Omental fat pad (tissue), 4 donors: ENCODE data around the gene TRIM67. TPM values are rescaled to one million over a fixed set of nuclear protein-coding genes. Genes with fewer than 3 reads are reported as not detected.

Source experiments
- ATAC-seq: fragments of 150-250 bp; one replicate; pipeline ENCODE4 v1.9.1; 2016; ENCODE audit warnings: mild to moderate bottlenecking, moderate library complexity; ENCODE audit not compliant: low FRiP score
- DNase-seq: peaks from one replicate; pipeline ENCODE4 v3.0.0-alpha.2; 2019; ENCODE audit warnings: low spot score
- total RNA-seq, 4 donors: library from RNA; depleted of rRNA; stranded (reverse); fragments of >200 nt; gene quantifications; one replicate each; pipeline ENCODE4 v1.1.0, GENCODE V29; 2016
- TF ChIP-seq, protein P1 (sequence below), 3 donors: fragments of 450-650 bp; IDR thresholded peaks; one replicate each; pipeline ENCODE4 v1.5.1; 2016 to 2017; ENCODE audit warnings: antibody characterized with exemption in 3 of 3, mild to moderate bottlenecking in 3 of 3, moderate library complexity in 2 of 3

TRIM67 gene
- total RNA-seq, 4 donors from 2014 or later: 0.06 to 0.32 TPM; not detected in 2

DNA sequence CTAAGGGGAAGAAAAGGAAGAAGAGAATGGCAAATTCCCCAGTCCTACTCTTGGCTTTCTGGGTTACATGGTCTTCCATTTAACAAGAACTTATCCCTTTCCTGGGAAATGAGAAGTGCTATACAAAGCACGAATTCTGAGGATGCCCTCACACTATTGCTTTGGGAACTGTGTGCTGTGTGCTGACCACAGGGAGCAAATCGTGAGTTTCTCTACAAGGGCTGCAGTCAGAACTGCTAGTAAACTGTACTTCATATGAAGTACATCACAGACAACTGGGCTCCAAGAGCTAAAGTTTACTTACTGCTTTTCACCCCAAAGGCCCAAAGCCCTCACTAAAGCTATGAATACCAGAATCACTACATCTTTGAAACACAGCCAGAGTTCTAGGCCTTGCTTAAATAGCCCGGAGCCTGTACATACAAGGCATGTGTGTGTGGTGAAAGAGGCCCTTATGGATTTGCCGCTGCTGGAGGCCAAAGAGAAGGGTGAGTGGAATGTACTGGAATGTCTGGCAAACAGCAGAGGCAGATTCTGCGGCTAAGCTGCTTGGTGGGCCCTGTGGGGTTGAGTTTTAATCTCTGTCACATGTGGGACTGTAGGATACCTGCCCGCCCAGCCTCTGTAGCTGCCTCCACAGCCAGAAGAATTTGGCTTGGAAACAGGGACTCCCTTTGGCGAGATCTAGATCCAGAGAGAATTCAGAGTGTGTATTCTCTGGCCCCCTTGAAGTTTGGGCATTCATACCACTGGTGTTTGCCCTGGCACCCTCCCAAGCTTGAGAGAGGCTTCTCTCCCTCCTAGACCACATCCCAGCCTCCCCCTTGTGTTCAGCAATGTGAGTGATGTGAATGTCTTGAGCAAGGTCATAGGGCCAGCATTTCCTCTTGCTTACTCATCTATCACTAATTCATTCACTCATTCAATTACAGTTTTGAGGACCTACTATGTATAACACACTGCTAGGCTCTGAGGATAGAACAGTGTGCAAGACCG lies 21.9 kb upstream of the TRIM67 start:
- ATAC-seq (no peak), DNase-seq (no peak)
- TF ChIP-seq, protein P1, sequence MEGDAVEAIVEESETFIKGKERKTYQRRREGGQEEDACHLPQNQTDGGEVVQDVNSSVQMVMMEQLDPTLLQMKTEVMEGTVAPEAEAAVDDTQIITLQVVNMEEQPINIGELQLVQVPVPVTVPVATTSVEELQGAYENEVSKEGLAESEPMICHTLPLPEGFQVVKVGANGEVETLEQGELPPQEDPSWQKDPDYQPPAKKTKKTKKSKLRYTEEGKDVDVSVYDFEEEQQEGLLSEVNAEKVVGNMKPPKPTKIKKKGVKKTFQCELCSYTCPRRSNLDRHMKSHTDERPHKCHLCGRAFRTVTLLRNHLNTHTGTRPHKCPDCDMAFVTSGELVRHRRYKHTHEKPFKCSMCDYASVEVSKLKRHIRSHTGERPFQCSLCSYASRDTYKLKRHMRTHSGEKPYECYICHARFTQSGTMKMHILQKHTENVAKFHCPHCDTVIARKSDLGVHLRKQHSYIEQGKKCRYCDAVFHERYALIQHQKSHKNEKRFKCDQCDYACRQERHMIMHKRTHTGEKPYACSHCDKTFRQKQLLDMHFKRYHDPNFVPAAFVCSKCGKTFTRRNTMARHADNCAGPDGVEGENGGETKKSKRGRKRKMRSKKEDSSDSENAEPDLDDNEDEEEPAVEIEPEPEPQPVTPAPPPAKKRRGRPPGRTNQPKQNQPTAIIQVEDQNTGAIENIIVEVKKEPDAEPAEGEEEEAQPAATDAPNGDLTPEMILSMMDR (IDR thresholded peaks at IDR 0.05): no peak

- TF ChIP-seq, protein P1 (IDR thresholded peaks at IDR 0.05): no peak
- ATAC-seq (no peak), DNase-seq (no peak)
Observed at GRCh38 chr1:231144416-231145193, 17.3 kb upstream of the TRIM67 start.

GRCh38 chr1:231147896-231148295 lies 14.0 kb upstream of the TRIM67 start:
- no peak for DNase-seq
- no peak for ATAC-seq
- TF ChIP-seq, protein P1 (IDR thresholded peaks at IDR 0.05): no peak

GRCh38 chr1:231151811-231152210 lies 10.0 kb upstream of the TRIM67 start:
- TF ChIP-seq, protein P1 (IDR thresholded peaks at IDR 0.05): no peak
- ATAC-seq (no peak), DNase-seq (no peak)

GRCh38 chr1:231153726-231154125 lies 8.1 kb upstream of the TRIM67 start:
- no peak for DNase-seq
- TF ChIP-seq, protein P1 (IDR thresholded peaks at IDR 0.05): no peak
- no peak for ATAC-seq

- TF ChIP-seq, protein P1 (IDR thresholded peaks at IDR 0.05): no peak
- no peak for ATAC-seq
- no peak for DNase-seq
Observed at GRCh38 chr1:231155808-231156207, 6.0 kb upstream of the TRIM67 start.
